Stimulated activated CD4-positive, alpha-beta T cell treated with anti-CD3 and anti-CD28 coated beads, Interleukin-4, amount 100 ng/mL, for 1 hour (primary cell): ENCODE results near the gene PTPRG.
"Not testable (repeated sequence)": the region's sequence is repeated elsewhere in the genome, so short reads cannot be mapped to it uniquely, and the experiment has no call there.

Experiments
- DNase-seq: peaks from one replicate; pipeline ENCODE4 v3.0.0-alpha.2; 2020

PTPRG gene

GRCh38 chr3:61561374-61562041 lies at the start of gene PTPRG:
Gene PTPRG (plus strand): TSS chr3:61561571. CDS start chr3:61562288, 717 bp downstream.
- DNase-seq, result no peak

- no peak for DNase-seq
These were observed 42.8 kb upstream of the PTPRG start for GRCh38 chr3:61518590-61518989.

GRCh38 chr3:61520966-61521628 lies 40.3 kb upstream of the PTPRG start:
- no peak for DNase-seq

- no peak for DNase-seq
These were observed 39.3 kb upstream of the PTPRG start for GRCh38 chr3:61522060-61522459.

- DNase-seq, result no peak
These were observed 38.7 kb upstream of the PTPRG start for GRCh38 chr3:61522626-61523025.

GRCh38 chr3:61524933-61525332 lies 36.4 kb upstream of the PTPRG start:
- DNase-seq, result no peak

GRCh38 chr3:61526308-61526707 lies 35.1 kb upstream of the PTPRG start:
- DNase-seq, result no peak

GRCh38 chr3:61527011-61527410 lies 34.4 kb upstream of the PTPRG start:
- no peak for DNase-seq

GRCh38 chr3:61530355-61530754 lies 31.0 kb upstream of the PTPRG start:
- no peak for DNase-seq

GRCh38 chr3:61531528-61531927 lies 29.8 kb upstream of the PTPRG start:
- no peak for DNase-seq

- DNase-seq, result no peak
These were observed 28.5 kb upstream of the PTPRG start for GRCh38 chr3:61532739-61533500.

GRCh38 chr3:61535826-61536225 lies 25.5 kb upstream of the PTPRG start:
- no peak for DNase-seq

GRCh38 chr3:61537366-61537765 lies 24.0 kb upstream of the PTPRG start:
- DNase-seq, result no peak

GRCh38 chr3:61538486-61538885 lies 22.9 kb upstream of the PTPRG start:
- no peak for DNase-seq

GRCh38 chr3:61541694-61542093 lies 19.7 kb upstream of the PTPRG start:
- DNase-seq, result no peak

- DNase-seq, result no peak
These were observed 15.7 kb upstream of the PTPRG start for GRCh38 chr3:61545716-61546115.

- no peak for DNase-seq
These were observed 13.7 kb upstream of the PTPRG start for GRCh38 chr3:61547625-61548024.

- DNase-seq, result not testable (repeated sequence)
These were observed 8.7 kb upstream of the PTPRG start for GRCh38 chr3:61552704-61553103.

GRCh38 chr3:61559136-61559731 lies 2.1 kb upstream of the PTPRG start:
- no peak for DNase-seq

- DNase-seq, result no peak
These were observed 626 bp upstream of the PTPRG start for GRCh38 chr3:61560517-61561373.

- DNase-seq, result no peak
These were observed 810 bp downstream of the PTPRG start for GRCh38 chr3:61562042-61562720.

- no peak for DNase-seq
These were observed 1.4 kb downstream of the PTPRG start for GRCh38 chr3:61562721-61563312.
